ENCODE results near the gene CLDN18.
A peak's percentile ranks its signal among the peaks of the same experiment; 100 is the strongest.

The CLDN18 gene

DNA sequence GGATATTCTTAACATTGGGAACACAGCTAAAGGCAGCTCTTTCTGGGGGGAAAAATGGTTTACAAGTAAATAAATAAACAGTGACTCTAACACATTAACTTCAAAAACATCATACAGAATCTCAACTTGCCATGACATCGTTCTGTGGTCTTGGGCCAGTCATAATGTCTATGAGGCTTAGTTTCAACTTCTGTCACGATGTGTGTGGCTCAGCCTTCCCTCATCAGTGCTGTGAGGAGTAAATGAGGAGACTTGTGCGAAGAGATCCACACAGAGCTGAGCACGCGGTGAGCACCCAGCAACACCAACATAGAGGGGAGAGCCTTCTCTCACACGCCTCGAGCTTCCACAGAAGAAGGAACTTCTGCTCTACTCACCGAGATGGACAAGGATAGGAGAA is 56.4 kb downstream of the CLDN18 start:
- DNase-seq: no peak

DNA sequence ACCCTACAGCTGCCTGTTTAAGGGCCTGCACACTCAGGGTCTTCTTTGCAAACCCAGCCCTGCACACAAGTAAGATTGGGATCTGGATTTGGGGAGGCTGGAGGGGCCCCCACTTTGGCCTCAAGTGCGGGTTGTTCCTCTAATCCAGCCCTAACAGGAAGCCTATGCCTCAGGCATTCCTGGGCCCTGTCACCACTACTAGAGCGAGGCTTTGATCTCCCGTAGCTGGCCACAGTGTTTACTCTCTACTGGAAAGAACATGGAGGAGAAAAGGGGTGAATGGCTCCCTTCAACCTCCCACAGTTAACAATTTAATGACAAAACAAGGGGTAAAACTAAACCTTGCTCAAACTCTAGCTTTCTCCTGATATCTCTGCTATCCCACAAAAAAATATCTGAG is 57.0 kb downstream of the CLDN18 start:
- no peak for DNase-seq

DNA sequence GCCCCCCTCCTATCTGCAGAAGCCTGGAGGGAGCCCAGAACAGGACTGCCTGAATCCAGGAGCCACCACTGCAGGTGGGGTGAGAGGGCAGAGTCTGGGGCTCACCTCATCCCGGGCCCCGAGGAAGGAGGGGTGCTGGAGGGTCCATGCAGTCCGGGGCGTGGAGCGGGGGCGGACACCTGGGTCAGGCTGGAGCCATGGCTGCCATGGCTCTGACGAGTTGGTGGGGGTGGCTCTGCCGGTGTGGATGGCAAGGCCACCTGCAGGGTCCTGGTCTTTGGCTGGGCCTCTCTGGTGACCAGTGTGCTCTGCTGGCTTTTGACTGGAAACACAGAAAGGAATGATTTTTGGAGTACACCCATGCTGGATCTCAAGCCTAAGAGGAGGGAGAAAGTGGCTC is 58.1 kb downstream of the CLDN18 start:
- DNase-seq: no peak

DNA sequence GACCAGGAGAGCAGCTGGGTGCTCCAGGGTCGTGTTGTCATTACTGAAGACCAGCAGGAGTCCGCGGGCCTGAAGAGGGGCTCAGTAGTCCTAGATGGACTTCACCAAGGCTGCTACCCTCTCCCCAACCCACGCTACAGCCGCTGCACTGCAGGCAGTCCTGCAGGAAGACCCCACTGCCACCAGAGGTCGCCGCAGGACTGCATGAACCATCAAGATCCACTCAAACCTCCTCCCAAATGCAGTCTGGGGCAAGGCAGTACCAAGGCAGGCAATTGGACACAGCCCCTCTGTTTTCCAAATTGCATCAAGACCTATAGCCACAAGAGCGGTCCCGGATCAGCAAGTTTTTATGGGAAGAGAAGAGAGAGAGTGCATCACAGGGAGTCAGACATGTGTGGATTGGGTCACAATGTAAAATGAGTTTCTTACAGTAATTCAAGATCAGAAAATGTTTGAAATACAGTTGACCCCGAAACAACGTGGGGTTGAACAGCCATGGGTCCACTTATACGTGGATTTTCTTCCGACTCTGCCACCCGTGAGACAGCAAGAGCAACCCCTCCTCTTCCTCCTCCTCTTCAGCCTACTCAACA is 58.7 kb downstream of the CLDN18 start:
- DNase-seq: peak; percentile 80

DNA sequence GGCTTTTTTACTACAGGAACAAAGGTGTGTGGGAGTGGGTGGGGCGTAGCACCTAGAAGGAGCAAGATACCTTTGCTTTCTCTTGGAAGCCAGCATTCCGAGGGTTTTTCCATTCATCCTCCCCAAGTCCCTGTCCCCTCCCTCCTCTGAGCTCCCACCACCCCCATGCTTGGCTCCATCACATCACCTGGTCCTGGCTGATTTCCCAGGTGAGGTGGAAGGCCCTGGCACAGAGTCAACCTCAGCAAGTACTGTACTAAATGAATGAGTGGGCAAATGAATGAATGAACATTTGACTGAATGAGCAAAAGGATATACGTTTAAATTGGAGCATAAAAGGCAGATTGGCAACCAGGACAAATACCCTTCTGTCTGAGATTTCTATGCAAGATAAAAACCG is 60.0 kb downstream of the CLDN18 start:
- peak; percentile 80 for DNase-seq

DNA sequence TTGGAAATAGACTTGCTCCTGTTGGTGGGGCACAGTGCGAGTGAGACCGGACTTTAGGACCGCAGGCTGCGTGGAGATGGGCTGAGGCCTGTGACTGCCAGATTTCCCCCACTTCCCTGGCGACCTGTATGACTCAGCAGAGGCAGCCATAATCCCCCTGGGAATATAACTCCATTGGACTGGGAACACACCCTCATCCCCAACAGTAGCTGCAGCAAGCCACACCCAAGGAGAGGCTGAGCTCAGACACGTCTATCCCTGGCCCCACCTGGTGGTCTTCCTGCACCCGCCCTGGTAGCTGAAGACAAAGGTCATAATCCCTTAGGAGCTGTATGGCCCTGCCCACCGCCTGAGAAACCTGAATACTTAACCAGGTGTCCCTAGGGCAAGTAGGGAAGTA is 62.8 kb downstream of the CLDN18 start:
- no peak for DNase-seq

DNA sequence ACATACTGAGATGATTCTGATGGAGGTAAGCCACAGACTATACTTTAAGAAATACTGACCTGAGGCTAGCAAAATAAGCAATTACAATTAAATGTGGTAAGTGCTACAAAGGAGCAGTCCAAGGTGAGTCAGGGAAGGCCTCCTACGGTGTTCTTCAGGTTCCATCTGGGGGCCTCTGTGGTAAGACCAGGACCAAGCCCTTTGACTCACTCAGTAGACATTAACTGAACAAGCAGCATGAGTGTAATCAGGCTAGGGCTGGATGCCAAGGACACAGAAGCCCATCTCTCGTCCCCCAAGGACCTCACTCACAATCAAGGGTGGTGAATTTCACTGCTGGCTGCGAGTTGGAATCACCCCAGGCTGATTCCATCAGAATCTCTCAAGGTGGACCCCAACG is 68.1 kb downstream of the CLDN18 start:
- no peak for DNase-seq

DNA sequence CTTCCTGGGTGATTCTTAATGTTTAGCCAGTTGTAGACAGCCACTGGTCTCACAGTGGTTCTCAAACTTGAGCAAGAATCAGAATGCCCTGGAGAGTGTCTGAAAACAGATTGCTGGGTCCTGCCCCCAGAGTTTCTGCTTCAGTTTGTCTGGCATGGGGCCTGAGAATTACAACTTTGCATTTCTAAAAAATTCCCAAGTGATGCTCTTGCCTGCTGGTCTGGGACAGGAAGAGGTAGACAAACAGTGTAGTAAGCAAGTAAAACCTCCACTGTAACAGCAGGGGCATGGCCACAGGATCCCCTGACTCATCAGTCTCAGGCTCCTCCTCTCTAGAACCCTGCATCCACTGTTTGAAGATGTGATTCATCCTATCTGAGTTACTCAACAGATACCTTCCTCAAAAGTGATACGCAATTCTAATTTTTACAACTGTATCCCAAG is 69.0 kb downstream of the CLDN18 start:
- no peak for DNase-seq

DNA sequence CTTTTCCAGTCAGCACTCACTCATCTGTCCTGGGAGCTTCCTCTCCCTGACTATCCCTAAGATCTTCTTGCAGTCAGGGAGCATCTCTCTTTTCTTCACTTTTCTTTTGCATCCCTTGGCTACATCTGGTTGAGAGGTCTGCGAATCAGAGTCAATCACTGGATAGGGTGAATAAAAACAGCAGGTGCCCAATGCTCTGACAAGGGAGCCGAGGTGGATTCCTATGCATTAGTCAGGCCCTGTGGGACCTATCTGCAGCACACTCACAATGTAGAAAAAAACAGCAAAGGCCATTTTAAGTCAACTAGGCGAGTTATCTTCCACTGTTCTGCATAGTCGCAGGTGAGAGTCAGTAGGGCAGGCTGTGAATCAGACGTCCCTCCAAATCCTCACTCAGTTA is 69.9 kb downstream of the CLDN18 start:
- no peak for DNase-seq

DNA sequence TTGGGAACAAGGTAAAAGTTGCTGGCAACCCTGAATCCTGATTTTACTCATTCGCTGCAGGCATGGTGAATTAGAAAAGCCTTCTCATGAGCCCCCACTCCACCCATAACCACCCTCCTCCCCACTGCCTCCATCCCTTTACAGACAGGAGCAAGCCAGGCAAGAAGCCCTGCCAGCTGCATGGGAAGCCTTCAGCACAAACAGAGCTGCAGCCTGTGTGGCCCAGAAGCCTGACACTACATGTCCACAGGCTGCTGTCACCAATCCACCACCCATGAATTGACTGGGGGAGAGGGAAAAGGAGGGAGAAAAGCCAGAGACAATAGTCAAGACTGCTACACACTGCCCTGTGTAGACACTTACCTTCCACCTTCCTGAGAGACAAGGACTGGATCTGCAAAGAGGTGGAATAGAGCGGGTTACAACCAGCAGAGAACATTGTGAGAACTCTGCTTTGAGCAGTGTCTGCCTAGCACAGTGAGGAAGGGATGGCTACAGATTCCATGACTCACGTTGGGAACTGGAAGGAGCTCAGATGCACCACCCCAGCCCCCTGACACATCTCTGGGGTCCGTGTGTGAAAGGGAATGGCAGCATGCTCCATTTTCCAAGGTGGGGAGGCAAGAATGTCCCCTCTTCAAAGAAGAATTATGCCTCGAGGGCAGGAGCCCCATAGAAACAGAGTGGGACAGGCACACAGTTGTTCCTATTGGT is 71.6 kb downstream of the CLDN18 start:
- DNase-seq: no peak

DNA sequence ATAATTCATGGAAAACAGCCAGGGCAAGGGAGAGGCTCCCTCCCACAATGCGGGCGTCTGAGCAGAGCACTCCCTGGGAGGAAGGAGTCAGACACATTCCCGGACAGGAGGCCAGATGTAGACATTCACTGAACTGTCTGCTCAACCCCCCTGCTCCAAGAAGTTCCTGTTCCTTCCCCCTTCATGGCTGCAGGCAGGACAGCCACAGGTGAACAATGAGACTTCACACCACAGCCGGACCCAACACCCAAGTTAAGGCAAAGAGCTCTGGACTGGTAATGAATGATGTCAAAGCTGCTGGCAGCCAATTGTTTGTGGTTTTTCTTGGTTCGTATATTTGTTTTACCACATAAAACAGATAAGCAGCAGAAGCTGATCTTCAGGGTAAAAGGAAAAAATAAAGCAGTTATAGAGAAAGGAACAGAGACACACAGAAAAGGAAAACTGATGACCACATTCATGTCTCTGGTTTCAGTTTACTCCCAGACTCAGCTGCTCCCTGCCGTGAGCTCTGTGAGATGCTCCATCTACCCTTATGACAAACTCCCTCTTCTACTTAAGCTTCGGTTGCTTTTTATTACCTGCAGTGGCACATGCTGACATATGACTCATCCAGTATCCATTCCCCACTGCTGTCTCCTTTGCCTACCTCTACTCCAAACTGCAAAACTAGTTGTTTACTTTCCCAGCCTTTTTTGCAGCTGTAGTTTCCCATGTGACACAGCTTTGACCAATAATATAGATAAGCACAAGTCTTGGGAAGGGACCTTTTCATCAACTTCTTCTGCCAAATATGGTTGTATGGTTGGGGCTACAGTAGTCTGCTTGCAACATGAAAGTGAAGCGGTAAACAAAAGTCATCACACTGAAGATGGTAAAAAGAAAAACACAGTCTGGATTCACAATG is 72.4 kb downstream of the CLDN18 start:
- DNase-seq: no peak

DNA sequence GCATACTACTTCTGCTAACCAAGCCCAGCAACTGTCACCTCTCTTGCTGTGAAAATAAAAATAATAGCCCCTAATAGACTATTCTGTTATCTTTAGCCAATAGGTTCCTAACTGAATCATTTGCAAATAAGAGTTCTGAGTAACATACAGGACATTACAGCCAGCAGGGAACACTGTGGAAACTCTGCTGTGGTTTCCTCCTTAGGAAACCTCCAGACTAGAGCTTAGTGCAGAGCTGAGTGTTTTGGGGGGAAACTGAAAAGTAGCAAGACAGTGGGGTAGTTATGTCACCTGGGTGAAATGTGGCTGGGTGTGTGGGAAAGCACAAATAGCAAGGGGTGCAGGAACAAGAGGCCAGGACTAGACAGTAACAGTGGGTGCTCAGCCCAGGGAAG is 73.0 kb downstream of the CLDN18 start:
- no peak for DNase-seq

Data from NCI-H1105 treated with DMSO at 0.1 percent for 48 hours (cell line).